HG03571 (cell line): ENCODE results near the gene PABPC4L.
"Not testable (repeated sequence)": the region's sequence is repeated elsewhere in the genome, so short reads cannot be mapped to it uniquely, and the experiment has no call there.

Experiments
- ATAC-seq: cut with Tn5 transposase; IDR thresholded peaks from one replicate; pipeline ENCODE4 v1.9.1; 2021; ENCODE audit not compliant: unreplicated experiment

Gene PABPC4L

GRCh38 chr4:134201216-134202161, at the start of gene PABPC4L:
TSS of gene PABPC4L (minus strand) at chr4:134201789. CDS start at chr4:134201019, 770 bp downstream.
- no peak for ATAC-seq

GRCh38 chr4:134251322-134251721, 49.7 kb upstream of the PABPC4L start:
- ATAC-seq = no peak

GRCh38 chr4:134243742-134244713, 42.4 kb upstream of the PABPC4L start:
- ATAC-seq = no peak

- ATAC-seq = no peak
Measured at GRCh38 chr4:134219043-134219442, 17.5 kb upstream of the PABPC4L start.

GRCh38 chr4:134216411-134216810, 14.8 kb upstream of the PABPC4L start:
- no peak for ATAC-seq

GRCh38 chr4:134215620-134216344, 14.2 kb upstream of the PABPC4L start:
- ATAC-seq = no peak

GRCh38 chr4:134207955-134208354, 6.4 kb upstream of the PABPC4L start:
- ATAC-seq = not testable (repeated sequence)

- no peak for ATAC-seq
Measured at GRCh38 chr4:134202166-134202956, 772 bp upstream of the PABPC4L start.

- no peak for ATAC-seq
Measured at GRCh38 chr4:134200811-134201215, 776 bp downstream of the PABPC4L start.

GRCh38 chr4:134189949-134190348, 11.6 kb downstream of the PABPC4L start:
- ATAC-seq = no peak

GRCh38 chr4:134189480-134189879, 12.1 kb downstream of the PABPC4L start:
- no peak for ATAC-seq

GRCh38 chr4:134178706-134179105, 22.9 kb downstream of the PABPC4L start:
- no peak for ATAC-seq

- no peak for ATAC-seq
Measured at GRCh38 chr4:134174271-134174670, 27.3 kb downstream of the PABPC4L start.

- no peak for ATAC-seq
Measured at GRCh38 chr4:134160211-134160610, 41.4 kb downstream of the PABPC4L start.

GRCh38 chr4:134154097-134154496, 47.5 kb downstream of the PABPC4L start:
- ATAC-seq = no peak

- ATAC-seq = no peak
Measured at GRCh38 chr4:134147941-134148340, 53.6 kb downstream of the PABPC4L start.
